ENCODE measurements around the gene TEAD1.

DNA sequence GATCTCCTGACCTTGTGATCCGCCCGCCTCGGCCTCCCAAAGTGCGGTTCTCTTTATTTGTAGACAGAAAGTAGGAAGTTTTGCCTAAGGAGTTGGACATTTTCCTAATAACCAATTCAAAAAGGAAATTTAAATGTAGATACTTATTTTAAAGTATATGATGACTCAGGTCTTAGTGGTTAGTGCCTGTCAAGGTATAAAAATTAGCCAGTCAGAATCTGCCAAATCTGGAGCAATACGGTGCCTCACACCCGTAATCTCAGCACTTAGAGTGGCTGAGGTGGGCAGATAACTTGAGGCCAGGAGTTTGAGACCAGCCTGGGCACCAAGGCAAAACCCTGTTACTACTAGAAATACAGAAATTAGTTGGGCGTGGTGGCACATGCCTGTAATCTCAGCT, 248.2 kb downstream of the TEAD1 start:
- TF ChIP-seq, protein P1, sequence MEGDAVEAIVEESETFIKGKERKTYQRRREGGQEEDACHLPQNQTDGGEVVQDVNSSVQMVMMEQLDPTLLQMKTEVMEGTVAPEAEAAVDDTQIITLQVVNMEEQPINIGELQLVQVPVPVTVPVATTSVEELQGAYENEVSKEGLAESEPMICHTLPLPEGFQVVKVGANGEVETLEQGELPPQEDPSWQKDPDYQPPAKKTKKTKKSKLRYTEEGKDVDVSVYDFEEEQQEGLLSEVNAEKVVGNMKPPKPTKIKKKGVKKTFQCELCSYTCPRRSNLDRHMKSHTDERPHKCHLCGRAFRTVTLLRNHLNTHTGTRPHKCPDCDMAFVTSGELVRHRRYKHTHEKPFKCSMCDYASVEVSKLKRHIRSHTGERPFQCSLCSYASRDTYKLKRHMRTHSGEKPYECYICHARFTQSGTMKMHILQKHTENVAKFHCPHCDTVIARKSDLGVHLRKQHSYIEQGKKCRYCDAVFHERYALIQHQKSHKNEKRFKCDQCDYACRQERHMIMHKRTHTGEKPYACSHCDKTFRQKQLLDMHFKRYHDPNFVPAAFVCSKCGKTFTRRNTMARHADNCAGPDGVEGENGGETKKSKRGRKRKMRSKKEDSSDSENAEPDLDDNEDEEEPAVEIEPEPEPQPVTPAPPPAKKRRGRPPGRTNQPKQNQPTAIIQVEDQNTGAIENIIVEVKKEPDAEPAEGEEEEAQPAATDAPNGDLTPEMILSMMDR (IDR thresholded peaks at IDR 0.05) = no peak
- TF ChIP-seq POLR2AphosphoS5 (IDR thresholded peaks at IDR 0.05) (no peak), POLR2A (IDR thresholded peaks at IDR 0.05) (no peak), EP300 (IDR thresholded peaks at IDR 0.05) (no peak)
